Measurements from ENCODE around the gene NDUFA7. TPM values are rescaled to one million over a fixed set of nuclear protein-coding genes. Genes with fewer than 3 reads are reported as not detected.
A peak's percentile ranks its signal among the peaks of the same experiment; 100 is the strongest.

The NDUFA7 gene
- total and polyA plus RNA-seq, 2 of the 13 experiments (the other 11 are each of a cell fraction or from before 2014, with no cell fraction given): 64.5 to 71.5 TPM

- TF ChIP-seq, protein P1, sequence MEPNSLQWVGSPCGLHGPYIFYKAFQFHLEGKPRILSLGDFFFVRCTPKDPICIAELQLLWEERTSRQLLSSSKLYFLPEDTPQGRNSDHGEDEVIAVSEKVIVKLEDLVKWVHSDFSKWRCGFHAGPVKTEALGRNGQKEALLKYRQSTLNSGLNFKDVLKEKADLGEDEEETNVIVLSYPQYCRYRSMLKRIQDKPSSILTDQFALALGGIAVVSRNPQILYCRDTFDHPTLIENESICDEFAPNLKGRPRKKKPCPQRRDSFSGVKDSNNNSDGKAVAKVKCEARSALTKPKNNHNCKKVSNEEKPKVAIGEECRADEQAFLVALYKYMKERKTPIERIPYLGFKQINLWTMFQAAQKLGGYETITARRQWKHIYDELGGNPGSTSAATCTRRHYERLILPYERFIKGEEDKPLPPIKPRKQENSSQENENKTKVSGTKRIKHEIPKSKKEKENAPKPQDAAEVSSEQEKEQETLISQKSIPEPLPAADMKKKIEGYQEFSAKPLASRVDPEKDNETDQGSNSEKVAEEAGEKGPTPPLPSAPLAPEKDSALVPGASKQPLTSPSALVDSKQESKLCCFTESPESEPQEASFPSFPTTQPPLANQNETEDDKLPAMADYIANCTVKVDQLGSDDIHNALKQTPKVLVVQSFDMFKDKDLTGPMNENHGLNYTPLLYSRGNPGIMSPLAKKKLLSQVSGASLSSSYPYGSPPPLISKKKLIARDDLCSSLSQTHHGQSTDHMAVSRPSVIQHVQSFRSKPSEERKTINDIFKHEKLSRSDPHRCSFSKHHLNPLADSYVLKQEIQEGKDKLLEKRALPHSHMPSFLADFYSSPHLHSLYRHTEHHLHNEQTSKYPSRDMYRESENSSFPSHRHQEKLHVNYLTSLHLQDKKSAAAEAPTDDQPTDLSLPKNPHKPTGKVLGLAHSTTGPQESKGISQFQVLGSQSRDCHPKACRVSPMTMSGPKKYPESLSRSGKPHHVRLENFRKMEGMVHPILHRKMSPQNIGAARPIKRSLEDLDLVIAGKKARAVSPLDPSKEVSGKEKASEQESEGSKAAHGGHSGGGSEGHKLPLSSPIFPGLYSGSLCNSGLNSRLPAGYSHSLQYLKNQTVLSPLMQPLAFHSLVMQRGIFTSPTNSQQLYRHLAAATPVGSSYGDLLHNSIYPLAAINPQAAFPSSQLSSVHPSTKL (CRISPR knock-in tag; IDR thresholded peaks at IDR 0.05): peak; percentile 50
- TF ChIP-seq REPIN1 (CRISPR knock-in tag; IDR thresholded peaks at IDR 0.05; ENCODE audit: borderline replicate concordance, low read depth) (peak; percentile 77; the same call in 1 of the 2 replicates), NONO (IDR thresholded peaks at IDR 0.05) (no peak), NONO (CRISPR knock-in tag; conservative IDR thresholded peaks at IDR 0.05) (peak; percentile 86), GFI1 (CRISPR knock-in tag; IDR thresholded peaks at IDR 0.05; ENCODE audit: borderline replicate concordance) (peak; percentile 84), ZNF570 (CRISPR knock-in tag; IDR thresholded peaks at IDR 0.05; ENCODE audit: borderline replicate concordance) (0 out of 2 replicates have a peak, but pooled peaks have one; percentile 84), ZNF660 (CRISPR knock-in tag; IDR thresholded peaks at IDR 0.05; ENCODE audit: borderline replicate concordance, low read depth) (no peak), MEF2D (CRISPR knock-in tag; IDR thresholded peaks at IDR 0.05) (peak; percentile 73), ZNF549 (CRISPR knock-in tag; IDR thresholded peaks at IDR 0.05) (no peak), AGO1 (IDR thresholded peaks at IDR 0.05; ENCODE audit: low read depth, low read length, poor library complexity, severe bottlenecking) (peak; percentile 94)
- TF ChIP-seq, protein P2, sequence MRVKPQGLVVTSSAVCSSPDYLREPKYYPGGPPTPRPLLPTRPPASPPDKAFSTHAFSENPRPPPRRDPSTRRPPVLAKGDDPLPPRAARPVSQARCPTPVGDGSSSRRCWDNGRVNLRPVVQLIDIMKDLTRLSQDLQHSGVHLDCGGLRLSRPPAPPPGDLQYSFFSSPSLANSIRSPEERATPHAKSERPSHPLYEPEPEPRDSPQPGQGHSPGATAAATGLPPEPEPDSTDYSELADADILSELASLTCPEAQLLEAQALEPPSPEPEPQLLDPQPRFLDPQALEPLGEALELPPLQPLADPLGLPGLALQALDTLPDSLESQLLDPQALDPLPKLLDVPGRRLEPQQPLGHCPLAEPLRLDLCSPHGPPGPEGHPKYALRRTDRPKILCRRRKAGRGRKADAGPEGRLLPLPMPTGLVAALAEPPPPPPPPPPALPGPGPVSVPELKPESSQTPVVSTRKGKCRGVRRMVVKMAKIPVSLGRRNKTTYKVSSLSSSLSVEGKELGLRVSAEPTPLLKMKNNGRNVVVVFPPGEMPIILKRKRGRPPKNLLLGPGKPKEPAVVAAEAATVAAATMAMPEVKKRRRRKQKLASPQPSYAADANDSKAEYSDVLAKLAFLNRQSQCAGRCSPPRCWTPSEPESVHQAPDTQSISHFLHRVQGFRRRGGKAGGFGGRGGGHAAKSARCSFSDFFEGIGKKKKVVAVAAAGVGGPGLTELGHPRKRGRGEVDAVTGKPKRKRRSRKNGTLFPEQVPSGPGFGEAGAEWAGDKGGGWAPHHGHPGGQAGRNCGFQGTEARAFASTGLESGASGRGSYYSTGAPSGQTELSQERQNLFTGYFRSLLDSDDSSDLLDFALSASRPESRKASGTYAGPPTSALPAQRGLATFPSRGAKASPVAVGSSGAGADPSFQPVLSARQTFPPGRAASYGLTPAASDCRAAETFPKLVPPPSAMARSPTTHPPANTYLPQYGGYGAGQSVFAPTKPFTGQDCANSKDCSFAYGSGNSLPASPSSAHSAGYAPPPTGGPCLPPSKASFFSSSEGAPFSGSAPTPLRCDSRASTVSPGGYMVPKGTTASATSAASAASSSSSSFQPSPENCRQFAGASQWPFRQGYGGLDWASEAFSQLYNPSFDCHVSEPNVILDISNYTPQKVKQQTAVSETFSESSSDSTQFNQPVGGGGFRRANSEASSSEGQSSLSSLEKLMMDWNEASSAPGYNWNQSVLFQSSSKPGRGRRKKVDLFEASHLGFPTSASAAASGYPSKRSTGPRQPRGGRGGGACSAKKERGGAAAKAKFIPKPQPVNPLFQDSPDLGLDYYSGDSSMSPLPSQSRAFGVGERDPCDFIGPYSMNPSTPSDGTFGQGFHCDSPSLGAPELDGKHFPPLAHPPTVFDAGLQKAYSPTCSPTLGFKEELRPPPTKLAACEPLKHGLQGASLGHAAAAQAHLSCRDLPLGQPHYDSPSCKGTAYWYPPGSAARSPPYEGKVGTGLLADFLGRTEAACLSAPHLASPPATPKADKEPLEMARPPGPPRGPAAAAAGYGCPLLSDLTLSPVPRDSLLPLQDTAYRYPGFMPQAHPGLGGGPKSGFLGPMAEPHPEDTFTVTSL (CRISPR knock-in tag; IDR thresholded peaks at IDR 0.05; ENCODE audit: borderline replicate concordance): no peak
- TF ChIP-seq, protein P3, sequence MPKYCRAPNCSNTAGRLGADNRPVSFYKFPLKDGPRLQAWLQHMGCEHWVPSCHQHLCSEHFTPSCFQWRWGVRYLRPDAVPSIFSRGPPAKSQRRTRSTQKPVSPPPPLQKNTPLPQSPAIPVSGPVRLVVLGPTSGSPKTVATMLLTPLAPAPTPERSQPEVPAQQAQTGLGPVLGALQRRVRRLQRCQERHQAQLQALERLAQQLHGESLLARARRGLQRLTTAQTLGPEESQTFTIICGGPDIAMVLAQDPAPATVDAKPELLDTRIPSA (CRISPR knock-in tag; IDR thresholded peaks at IDR 0.05; ENCODE audit: borderline replicate concordance): peak; percentile 99
- TF ChIP-seq, protein P4, sequence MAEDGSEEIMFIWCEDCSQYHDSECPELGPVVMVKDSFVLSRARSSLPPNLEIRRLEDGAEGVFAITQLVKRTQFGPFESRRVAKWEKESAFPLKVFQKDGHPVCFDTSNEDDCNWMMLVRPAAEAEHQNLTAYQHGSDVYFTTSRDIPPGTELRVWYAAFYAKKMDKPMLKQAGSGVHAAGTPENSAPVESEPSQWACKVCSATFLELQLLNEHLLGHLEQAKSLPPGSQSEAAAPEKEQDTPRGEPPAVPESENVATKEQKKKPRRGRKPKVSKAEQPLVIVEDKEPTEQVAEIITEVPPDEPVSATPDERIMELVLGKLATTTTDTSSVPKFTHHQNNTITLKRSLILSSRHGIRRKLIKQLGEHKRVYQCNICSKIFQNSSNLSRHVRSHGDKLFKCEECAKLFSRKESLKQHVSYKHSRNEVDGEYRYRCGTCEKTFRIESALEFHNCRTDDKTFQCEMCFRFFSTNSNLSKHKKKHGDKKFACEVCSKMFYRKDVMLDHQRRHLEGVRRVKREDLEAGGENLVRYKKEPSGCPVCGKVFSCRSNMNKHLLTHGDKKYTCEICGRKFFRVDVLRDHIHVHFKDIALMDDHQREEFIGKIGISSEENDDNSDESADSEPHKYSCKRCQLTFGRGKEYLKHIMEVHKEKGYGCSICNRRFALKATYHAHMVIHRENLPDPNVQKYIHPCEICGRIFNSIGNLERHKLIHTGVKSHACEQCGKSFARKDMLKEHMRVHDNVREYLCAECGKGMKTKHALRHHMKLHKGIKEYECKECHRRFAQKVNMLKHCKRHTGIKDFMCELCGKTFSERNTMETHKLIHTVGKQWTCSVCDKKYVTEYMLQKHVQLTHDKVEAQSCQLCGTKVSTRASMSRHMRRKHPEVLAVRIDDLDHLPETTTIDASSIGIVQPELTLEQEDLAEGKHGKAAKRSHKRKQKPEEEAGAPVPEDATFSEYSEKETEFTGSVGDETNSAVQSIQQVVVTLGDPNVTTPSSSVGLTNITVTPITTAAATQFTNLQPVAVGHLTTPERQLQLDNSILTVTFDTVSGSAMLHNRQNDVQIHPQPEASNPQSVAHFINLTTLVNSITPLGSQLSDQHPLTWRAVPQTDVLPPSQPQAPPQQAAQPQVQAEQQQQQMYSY (CRISPR knock-in tag; IDR thresholded peaks at IDR 0.05): peak; percentile 69; the same call in 1 of the 2 replicates
Observed at GRCh38 chr19:8307965-8308866, 13.0 kb downstream of the NDUFA7 start, which contains the start of gene CD320 (continued).

Measured in HepG2 (cell line).